Stimulated activated naive B cell treated with anti-CD40 and anti-IgM and Interleukin-4, amounts not matched to agents 10 μg/mL and 1 μg/mL and 100 μg/mL, for 72 hours (primary cell): Measurements from ENCODE around the gene PRR15.

Source experiments
- ATAC-seq, 2 donors: fragments of 150-1000 bp; cut with Tn5 transposase; replicated peaks; 2 replicates each; pipeline ENCODE4 v1.10.0; 2021; ENCODE audit warnings: moderate library complexity in 1 of 2
- DNase-seq: peaks from one replicate; pipeline ENCODE4 v3.0.0; 2021
- H3K27ac Mint-ChIP-seq: one replicate; pipeline ENCODE4 v1.8.0; 2022; ENCODE audit warnings: mild to moderate bottlenecking, mixed read lengths
- H3K27me3 Mint-ChIP-seq, 2 donors: one replicate each; pipeline ENCODE4 v1.8.0; 2022; ENCODE audit warnings: mixed read lengths in 2 of 2
- H3K36me3 Mint-ChIP-seq, 2 donors: one replicate each; pipeline ENCODE4 v1.8.0; 2022; ENCODE audit warnings: mixed read lengths in 2 of 2, mild to moderate bottlenecking in 1 of 2
- H3K4me1 Mint-ChIP-seq, 2 donors: one replicate each; pipeline ENCODE4 v1.8.0; 2022; ENCODE audit warnings: mixed read lengths in 2 of 2, mild to moderate bottlenecking in 1 of 2
- H3K4me3 Mint-ChIP-seq, 2 donors: one replicate each; pipeline ENCODE4 v1.8.0; 2022; ENCODE audit warnings: mild to moderate bottlenecking in 2 of 2, mixed read lengths in 2 of 2, moderate library complexity in 1 of 2
- H3K9me3 Mint-ChIP-seq, 2 donors: one replicate each; pipeline ENCODE4 v1.8.0; 2022; ENCODE audit warnings: mixed read lengths in 2 of 2, mild to moderate bottlenecking in 1 of 2

The PRR15 gene

DNA sequence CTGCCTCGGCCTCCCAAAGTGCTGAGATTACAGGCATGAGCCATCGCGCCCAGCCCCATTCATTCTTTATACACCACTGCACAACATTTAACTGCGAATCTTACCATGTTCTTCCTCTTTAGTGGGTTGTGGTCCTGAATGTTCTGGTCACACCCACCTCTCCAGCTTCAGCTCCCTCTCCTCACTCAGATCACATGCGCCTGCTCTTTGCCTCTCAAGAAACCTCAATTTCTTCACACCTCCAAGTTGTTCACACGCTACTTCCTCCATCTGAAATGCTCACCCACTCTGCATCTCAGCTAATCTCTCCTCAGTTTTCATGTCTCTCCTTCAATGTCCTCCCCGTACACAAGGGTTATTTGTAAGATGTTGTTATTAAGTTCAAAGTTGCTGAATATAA is 2.4 kb upstream of the PRR15 start:
- Mint-ChIP-seq H3K4me3 (no peak overlapping the region), H3K9me3 (peaks cover 0 to 3% of the 10 kb centered on the region in 2 donors), H3K27me3 (peaks cover 52 to 77% of the 10 kb centered on the region in 2 donors), H3K36me3 (no peaks in the 10 kb centered on the region), H3K27ac (no peak overlapping the region), H3K4me1 (peaks cover 12 to 34% of the 10 kb centered on the region in 2 donors)
- DNase-seq (no peak), ATAC-seq (no peak)

DNA sequence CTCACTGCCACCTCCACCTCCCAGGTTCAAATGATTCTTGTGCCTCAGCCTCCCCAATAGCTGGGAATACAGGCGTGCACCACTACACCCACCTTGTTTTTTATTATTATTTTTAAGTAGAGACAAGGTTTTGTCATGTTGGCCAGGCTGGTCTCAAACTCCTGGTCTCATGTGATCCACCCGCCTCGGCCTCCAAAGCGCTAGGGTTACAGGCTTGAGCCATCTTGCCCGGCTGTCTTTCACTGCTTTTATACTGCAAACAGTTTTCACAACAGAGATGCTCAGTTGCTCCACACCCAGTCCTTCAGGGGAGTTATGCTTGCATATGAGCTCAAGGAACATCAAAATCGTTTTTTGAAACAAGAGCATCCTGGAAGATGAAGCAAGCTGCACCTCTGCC is 1.3 kb upstream of the PRR15 start:
- Mint-ChIP-seq H3K27me3 (peaks cover 61 to 82% of the 10 kb centered on the region in 2 donors), H3K36me3 (no peaks in the 10 kb centered on the region), H3K27ac (no peak overlapping the region), H3K4me3 (no peak overlapping the region), H3K4me1 (peaks cover 12 to 35% of the 10 kb centered on the region in 2 donors), H3K9me3 (peaks cover 0 to 2% of the 10 kb centered on the region in 2 donors)
- DNase-seq (no peak), ATAC-seq (no peak)

DNA sequence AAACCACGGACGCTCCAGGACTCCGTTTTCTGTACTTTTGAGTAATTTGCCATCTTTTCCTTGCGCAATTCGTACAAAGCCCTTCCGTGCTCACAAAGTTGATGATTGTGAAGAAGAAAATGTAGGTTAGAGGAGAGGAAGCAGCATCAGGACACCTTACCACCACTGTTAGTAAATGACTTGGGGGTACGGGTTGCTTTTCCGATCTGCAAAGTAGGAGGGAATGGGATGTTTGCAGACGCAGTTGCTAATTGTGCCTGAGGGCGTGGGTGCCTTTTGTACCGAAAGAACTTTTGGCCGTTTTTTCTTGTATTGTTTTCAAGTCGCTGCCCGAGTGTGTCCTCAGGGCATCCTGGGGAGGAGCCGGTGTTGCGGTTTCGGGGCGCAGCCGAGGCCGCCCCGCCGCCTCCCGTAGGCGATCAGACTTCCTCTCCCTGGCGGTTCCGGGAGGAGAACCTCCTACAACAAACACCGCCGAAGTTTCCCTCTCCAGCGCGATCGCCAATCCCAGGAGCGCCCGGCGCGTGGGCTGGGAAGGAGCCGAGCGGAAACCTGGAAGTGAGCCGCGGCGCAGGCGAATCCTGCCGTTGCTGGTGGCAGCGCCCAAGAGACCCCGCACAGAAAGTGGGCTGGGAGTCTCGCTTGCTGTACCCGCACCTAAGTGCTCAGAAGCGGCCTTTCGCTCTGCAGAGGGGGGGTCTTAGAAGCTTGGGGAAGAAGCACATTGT is 1.0 kb downstream of the PRR15 start:
- H3K27me3 Mint-ChIP-seq = peaks cover 63 to 79% of the 10 kb centered on the region in 2 donors
- peak overlapping the region; percentile 68 for H3K27ac Mint-ChIP-seq
- DNase-seq (no peak), ATAC-seq (peak in 1 of 2 donors; percentile 5)
- H3K9me3 Mint-ChIP-seq = peaks cover 0 to 2% of the 10 kb centered on the region in 2 donors
- no peaks in the 10 kb centered on the region for H3K36me3 Mint-ChIP-seq
- H3K4me1 Mint-ChIP-seq = peaks cover 12 to 35% of the 10 kb centered on the region in 2 donors
- peak overlapping the region; percentile 82 to 83 for H3K4me3 Mint-ChIP-seq

DNA sequence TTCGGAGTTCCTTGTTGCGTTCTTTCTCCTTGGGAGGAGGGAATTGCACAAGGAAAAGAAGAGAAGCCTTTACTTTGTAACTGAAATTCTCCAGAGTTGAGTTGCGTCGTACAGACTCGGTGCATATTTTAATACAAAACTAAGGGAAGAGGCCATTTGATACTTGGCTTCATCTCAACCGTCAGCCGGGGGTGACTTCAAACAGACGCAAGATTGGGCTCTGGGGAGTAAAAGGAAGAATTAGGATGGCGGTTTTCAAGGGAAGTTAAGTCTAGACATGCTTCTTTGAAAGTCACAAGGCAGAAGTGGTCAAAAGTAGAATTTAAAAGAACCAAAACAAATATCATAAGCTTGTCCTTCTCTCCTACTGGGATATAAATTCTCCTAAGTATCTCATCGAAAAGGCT is 1.6 kb downstream of the PRR15 start:
- peaks cover 0 to 2% of the 10 kb centered on the region in 2 donors for H3K9me3 Mint-ChIP-seq
- ATAC-seq (no peak), DNase-seq (no peak)
- peak overlapping the region; percentile 82 to 83 for H3K4me3 Mint-ChIP-seq
- H3K36me3 Mint-ChIP-seq = no peaks in the 10 kb centered on the region
- peaks cover 12 to 35% of the 10 kb centered on the region in 2 donors for H3K4me1 Mint-ChIP-seq
- peaks cover 58 to 75% of the 10 kb centered on the region in 2 donors for H3K27me3 Mint-ChIP-seq
- peak overlapping the region; percentile 53 for H3K27ac Mint-ChIP-seq

DNA sequence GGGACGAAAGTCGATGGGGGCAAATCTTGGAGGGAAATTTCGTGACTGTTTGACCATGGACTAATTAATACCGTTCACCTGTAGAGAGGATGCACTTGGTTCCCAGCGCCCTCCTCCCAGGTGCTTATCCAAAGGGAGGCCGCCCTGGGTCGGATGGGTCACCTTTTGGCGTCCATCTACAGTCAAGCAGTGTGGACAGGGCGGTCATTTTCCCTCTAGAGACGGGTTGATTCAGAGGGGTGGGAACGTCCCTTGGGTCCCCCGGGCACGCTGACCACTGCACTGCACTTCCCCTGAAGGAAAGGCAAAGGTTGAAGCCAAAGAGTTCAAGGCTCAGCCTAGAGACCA is 2.0 kb downstream of the PRR15 start:
- DNase-seq = no peak
- H3K4me3 Mint-ChIP-seq = peak overlapping the region; percentile 75 to 83
- H3K27ac Mint-ChIP-seq = no peak overlapping the region
- no peak for ATAC-seq
- peaks cover 60 to 75% of the 10 kb centered on the region in 2 donors for H3K27me3 Mint-ChIP-seq
- H3K9me3 Mint-ChIP-seq = peaks cover 0 to 2% of the 10 kb centered on the region in 2 donors
- no peaks in the 10 kb centered on the region for H3K36me3 Mint-ChIP-seq
- peaks cover 12 to 35% of the 10 kb centered on the region in 2 donors for H3K4me1 Mint-ChIP-seq

DNA sequence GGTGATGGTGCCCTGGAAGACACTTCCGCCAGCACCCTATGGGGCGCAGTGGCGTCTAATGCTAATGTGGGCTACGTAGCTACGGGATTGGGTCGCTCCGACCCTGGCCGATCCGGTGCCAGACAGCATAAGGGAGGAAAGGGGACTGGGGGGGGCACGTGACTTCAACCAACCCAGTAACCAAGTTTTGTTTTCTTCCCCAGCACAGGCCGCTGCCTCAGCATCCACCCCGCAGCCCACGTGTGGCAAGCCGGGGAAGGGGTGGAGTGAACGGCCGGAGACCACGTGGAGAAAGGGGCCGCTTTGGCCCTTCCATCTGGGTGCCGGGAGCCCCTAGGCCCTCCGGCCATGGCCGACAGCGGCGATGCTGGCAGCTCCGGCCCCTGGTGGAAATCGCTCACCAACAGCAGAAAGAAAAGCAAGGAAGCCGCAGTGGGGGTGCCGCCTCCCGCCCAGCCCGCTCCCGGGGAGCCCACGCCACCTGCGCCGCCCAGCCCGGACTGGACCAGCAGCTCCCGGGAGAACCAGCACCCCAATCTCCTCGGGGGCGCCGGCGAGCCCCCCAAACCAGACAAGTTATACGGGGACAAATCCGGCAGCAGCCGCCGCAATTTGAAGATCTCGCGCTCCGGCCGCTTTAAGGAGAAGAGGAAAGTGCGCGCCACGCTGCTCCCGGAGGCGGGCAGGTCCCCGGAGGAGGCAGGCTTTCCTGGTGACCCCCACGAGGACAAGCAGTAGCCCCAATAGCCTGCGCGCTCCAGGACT is 2.5 kb downstream of the PRR15 start:
- H3K4me3 Mint-ChIP-seq = peak overlapping the region; percentile 75 to 83

DNA sequence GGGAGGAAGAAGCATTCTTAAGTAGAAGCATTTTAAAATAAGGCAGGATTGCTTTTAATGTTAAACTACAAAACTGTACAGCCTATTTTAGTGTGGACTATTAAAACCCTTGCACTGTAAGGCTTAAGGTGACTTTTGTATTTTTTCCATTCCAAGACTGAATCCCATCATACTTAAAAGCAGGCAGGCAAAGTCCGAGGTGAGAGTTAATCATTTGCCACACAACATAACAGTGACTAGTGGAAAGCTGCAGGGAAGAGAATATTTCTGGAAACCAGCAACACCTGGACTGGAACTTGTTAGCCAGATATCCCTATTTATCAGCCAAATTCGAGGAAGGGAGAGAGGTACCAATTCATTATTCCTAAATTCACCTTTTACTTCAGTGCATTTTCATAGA is 3.5 kb downstream of the PRR15 start:
- Mint-ChIP-seq H3K4me3 (no peak overlapping the region), H3K27ac (no peak overlapping the region), H3K27me3 (peaks cover 52 to 66% of the 10 kb centered on the region in 2 donors), H3K4me1 (peaks cover 12 to 35% of the 10 kb centered on the region in 2 donors), H3K9me3 (no peaks in the 10 kb centered on the region), H3K36me3 (no peaks in the 10 kb centered on the region)
- ATAC-seq (no peak), DNase-seq (no peak)

More for the DNA sequence above, 2.5 kb downstream of the PRR15 start:
- peak in 1 of 2 donors; percentile 44 for ATAC-seq
- Mint-ChIP-seq H3K27me3 (peaks cover 59 to 73% of the 10 kb centered on the region in 2 donors), H3K4me1 (peaks cover 12 to 35% of the 10 kb centered on the region in 2 donors), H3K27ac (no peak overlapping the region), H3K36me3 (no peaks in the 10 kb centered on the region), H3K9me3 (peaks cover 0 to 2% of the 10 kb centered on the region in 2 donors)
- no peak for DNase-seq

DNA sequence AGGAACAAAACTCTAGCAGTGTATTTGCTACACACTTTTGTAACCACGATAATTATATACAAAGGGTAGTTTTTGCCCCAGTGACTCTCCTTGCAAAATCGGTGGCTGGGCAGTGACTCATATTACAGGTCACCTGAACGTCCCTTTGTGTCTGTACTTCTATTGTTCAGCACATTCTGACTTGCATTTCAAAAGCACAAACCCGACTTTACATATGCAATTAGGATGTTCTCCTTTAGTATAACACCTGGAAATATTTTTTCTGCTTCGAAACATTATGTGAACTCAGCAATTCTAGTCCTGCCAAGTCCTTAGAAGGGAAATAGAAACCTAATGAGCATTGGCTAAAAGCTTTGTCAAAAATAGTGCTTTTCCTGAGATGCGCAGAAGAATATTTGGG is 6.0 kb downstream of the PRR15 start:
- peaks cover 55 to 61% of the 10 kb centered on the region in 2 donors for H3K27me3 Mint-ChIP-seq
- peaks cover 8 to 17% of the 10 kb centered on the region in 2 donors for H3K4me1 Mint-ChIP-seq
- H3K27ac Mint-ChIP-seq = no peak overlapping the region
- ATAC-seq (no peak), DNase-seq (no peak)
- no peak overlapping the region for H3K4me3 Mint-ChIP-seq
- no peaks in the 10 kb centered on the region for H3K9me3 Mint-ChIP-seq
- H3K36me3 Mint-ChIP-seq = no peaks in the 10 kb centered on the region

DNA sequence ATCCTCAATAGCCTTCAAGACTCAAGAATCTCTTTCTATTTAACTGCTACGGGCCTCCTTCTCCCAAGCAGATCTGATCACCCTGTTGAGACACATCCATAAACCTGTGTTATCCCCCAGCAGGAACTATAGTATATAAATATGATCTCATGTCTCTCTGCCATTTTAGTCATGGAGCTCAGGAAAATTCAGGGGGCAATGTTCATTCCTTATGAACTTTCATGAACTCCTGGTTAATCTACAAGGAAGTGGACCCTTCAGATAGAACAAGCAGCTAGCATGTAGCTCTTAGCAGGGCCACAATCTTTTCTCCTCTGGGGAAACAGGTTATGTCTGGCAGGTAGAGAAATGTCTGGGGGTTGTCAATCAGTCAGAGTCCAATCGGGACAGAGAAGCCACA is 8.9 kb downstream of the PRR15 start:
- peaks cover 9% of the 10 kb centered on the region in 2 donors for H3K9me3 Mint-ChIP-seq
- no peaks in the 10 kb centered on the region for H3K4me1 Mint-ChIP-seq
- no peak overlapping the region for H3K27ac Mint-ChIP-seq
- H3K27me3 Mint-ChIP-seq = peaks cover 26 to 42% of the 10 kb centered on the region in 2 donors
- ATAC-seq (no peak), DNase-seq (no peak)
- H3K4me3 Mint-ChIP-seq = no peak overlapping the region
- peaks cover 1 to 6% of the 10 kb centered on the region in 2 donors for H3K36me3 Mint-ChIP-seq

DNA sequence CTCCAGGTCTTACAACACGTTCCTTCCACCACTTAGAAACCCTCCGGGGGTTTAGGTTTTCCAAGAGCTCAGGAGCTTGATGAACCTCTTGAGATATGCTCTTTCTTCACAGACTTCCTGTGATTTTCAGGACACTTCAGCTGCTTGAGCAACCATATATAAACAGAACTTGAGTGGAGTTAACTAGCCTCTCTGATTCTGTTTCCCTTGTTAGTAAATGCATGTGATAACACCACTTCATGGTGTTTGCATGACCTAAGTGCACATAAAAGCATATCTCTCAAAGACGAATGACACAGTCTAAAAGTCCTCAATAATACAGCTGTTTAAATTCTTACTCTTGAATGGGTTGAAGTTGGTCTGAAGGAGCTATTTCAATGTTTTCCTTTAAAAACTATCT is 9.9 kb downstream of the PRR15 start:
- Mint-ChIP-seq H3K27me3 (peaks cover 23 to 32% of the 10 kb centered on the region in 2 donors), H3K9me3 (peaks cover 12 to 15% of the 10 kb centered on the region in 2 donors), H3K4me1 (no peaks in the 10 kb centered on the region), H3K36me3 (peaks cover 1 to 6% of the 10 kb centered on the region in 2 donors), H3K27ac (no peak overlapping the region), H3K4me3 (no peak overlapping the region)
- ATAC-seq = no peak
- no peak for DNase-seq

DNA sequence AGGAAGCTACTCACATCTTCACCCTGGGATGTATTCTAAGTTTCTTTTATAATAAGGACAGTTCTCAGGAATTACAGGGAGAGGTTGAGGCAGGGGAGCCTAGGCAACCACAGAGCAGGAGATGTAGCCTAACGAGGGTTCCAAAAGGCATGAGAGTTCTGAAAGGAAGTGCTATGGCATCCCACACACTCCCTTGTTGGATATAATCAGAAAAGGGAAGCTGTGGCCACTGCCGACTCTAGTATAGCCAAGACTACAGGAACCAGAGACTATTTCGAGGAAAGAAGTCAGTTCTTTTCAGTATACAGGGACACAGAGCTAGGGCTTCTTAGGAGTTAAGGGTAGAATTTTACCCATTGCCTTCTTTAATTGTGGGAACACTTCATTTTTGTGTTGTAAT is 11.0 kb downstream of the PRR15 start:
- Mint-ChIP-seq H3K36me3 (peaks cover 1 to 6% of the 10 kb centered on the region in 2 donors), H3K9me3 (peaks cover 12 to 15% of the 10 kb centered on the region in 2 donors), H3K4me1 (no peaks in the 10 kb centered on the region), H3K4me3 (no peak overlapping the region), H3K27me3 (peaks cover 17 to 27% of the 10 kb centered on the region in 2 donors), H3K27ac (no peak overlapping the region)
- no peak for ATAC-seq
- DNase-seq = no peak

DNA sequence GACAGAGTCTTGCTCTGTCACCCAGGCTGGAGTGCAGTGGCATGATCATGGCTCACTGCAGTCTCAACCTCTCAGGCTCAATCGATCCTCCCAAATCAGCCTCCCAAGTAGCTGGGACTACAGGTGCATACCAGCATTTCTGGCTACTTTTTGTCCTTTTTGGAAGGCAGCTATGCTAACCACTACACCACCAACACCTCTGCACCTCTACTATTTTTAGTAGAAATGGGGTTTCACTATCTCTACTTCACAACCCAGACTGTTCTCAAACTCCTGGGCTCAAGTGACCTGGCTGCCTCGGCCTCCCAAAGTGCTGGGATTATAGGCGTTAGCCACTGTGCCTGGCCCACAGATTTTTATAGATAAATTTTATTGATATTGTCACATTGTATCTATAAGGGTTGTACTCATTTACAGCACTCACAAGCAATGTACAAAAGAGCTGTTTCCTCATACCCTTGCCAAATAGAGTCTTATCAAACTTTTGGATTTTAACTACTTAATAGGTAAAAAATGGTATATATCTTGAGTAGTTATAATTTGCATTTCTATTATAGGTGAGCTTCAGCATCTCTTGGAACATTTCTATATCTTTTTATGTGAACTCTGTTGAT is 23.7 kb downstream of the PRR15 start:
- H3K9me3 Mint-ChIP-seq = no peaks in the 10 kb centered on the region
- ATAC-seq (no peak), DNase-seq (no peak)
- no peaks in the 10 kb centered on the region for H3K36me3 Mint-ChIP-seq
- peaks cover 0 to 15% of the 10 kb centered on the region in 2 donors for H3K27me3 Mint-ChIP-seq
- H3K4me3 Mint-ChIP-seq = no peak overlapping the region
- H3K4me1 Mint-ChIP-seq = peaks cover 4 to 10% of the 10 kb centered on the region in 2 donors
- H3K27ac Mint-ChIP-seq = no peak overlapping the region

DNA sequence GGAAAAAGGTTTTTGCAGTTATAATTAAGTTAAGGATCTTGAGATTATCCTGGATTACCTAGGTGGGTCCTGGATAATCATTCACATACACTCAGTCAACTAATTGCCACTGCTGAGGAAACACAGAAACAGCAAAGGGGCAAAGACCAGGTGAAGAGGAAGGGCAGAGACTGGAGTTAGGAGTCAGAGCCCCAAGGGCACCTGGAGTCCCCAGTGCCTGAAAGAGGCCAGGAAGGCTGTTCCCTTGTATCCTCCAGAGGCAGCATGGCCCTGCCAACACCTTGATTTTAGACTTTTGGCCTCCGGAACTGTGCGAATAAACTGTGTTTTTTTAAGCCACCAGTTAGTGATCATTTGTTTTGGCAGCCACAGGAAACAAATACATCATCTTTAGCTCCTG is 24.6 kb downstream of the PRR15 start:
- Mint-ChIP-seq H3K4me1 (peaks cover 4 to 10% of the 10 kb centered on the region in 2 donors), H3K36me3 (no peaks in the 10 kb centered on the region), H3K27ac (no peak overlapping the region), H3K9me3 (no peaks in the 10 kb centered on the region), H3K27me3 (peaks cover 0 to 15% of the 10 kb centered on the region in 2 donors), H3K4me3 (peak overlapping the region; percentile 18 to 71)
- ATAC-seq (no peak), DNase-seq (no peak)

DNA sequence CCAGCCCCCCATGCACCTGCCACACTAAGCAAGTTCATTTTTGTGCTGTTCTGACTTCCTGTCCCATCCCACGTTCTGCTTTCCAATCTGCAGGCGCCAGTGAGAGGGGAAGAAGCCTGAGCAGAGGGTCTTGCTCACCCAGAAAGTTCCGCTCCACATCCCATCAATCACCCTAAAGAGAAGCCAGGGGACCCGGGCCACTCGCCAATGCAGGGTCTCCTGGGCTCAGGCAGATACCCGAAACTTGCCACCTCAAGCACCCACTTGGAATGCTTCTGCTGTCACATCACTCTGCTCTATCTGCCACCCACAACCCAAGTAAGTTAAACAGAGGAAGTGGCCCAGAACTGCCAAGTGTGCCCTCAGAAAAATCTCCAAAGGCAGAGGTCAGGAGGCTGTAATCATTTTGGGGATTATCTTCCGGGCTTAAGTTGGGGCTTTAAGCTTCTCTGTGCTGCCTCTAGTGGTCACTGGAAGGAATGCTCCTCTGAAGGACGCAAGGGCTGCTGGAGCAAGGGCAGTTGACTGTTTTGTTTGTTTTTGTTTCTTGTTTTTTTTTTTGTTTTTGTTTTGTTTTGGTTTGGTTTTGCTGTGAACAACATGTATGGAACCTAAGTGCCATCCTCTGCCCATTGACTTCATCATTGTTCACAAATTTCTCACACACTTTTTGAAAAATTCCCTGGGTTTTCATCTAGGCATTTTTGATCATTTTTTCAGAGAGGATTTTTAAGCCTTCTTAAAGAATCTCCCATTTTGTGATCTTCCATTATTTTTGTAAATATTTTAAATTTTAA is 25.5 kb downstream of the PRR15 start:
- Mint-ChIP-seq H3K9me3 (no peaks in the 10 kb centered on the region), H3K36me3 (no peaks in the 10 kb centered on the region), H3K27ac (peak overlapping the region; percentile 9), H3K27me3 (peaks cover 0 to 15% of the 10 kb centered on the region in 2 donors), H3K4me3 (peak overlapping the region; percentile 68 to 71), H3K4me1 (peaks cover 4 to 10% of the 10 kb centered on the region in 2 donors)
- DNase-seq = no peak
- ATAC-seq = peak; percentile 72
